Endothelial cell (in vitro differentiated cells): ENCODE measurements around the gene XYLT1. TPM values are rescaled to one million over a fixed set of nuclear protein-coding genes. Genes with fewer than 3 reads are reported as not detected.

Experiments
- DNase-seq: peaks from one replicate; pipeline ENCODE4 v3.0.0; 2021; ENCODE audit warnings: low spot score
- H3K27ac Mint-ChIP-seq: one replicate; pipeline ENCODE4 v1.8.0; 2021; ENCODE audit warnings: mixed read lengths, inconsistent platforms; ENCODE audit not compliant: unreplicated experiment
- H3K27me3 Mint-ChIP-seq: one replicate; pipeline ENCODE4 v1.8.0; 2021; ENCODE audit warnings: mild to moderate bottlenecking, moderate library complexity, mixed read lengths, inconsistent platforms; ENCODE audit not compliant: unreplicated experiment
- H3K36me3 Mint-ChIP-seq: one replicate; pipeline ENCODE4 v1.8.0; 2021; ENCODE audit warnings: mild to moderate bottlenecking, low read depth, mixed read lengths, inconsistent platforms; ENCODE audit not compliant: unreplicated experiment
- H3K4me1 Mint-ChIP-seq: one replicate; pipeline ENCODE4 v1.8.0; 2021; ENCODE audit warnings: mild to moderate bottlenecking, mixed read lengths, inconsistent platforms; ENCODE audit not compliant: unreplicated experiment
- H3K4me3 Mint-ChIP-seq: one replicate; pipeline ENCODE4 v1.8.0; 2021; ENCODE audit warnings: mild to moderate bottlenecking, mixed read lengths, inconsistent platforms; ENCODE audit not compliant: unreplicated experiment
- H3K9me3 Mint-ChIP-seq: one replicate; pipeline ENCODE4 v1.8.0; 2021; ENCODE audit warnings: mixed read lengths, inconsistent platforms; ENCODE audit not compliant: unreplicated experiment
- total RNA-seq: library from RNA; stranded (reverse); fragmentation: NEBNext Ultra II Directional; extraction: Animal tissue kit (Norgen Biotek cat#: 25700); gene quantifications from one replicate; pipeline ENCODE4 v1.2.1, GENCODE V29; 2021; ENCODE audit not compliant: unreplicated experiment
- TF ChIP-seq, protein P1 (sequence below): fragments of 200-600 bp; sonication (generic); IDR thresholded peaks from one replicate; pipeline ENCODE4 v1.5.0; 2021; ENCODE audit warnings: antibody characterized with exemption; ENCODE audit not compliant: unreplicated experiment

XYLT1 gene
- total RNA-seq, 1 donor from 2014 or later, result 11.1 TPM

DNA sequence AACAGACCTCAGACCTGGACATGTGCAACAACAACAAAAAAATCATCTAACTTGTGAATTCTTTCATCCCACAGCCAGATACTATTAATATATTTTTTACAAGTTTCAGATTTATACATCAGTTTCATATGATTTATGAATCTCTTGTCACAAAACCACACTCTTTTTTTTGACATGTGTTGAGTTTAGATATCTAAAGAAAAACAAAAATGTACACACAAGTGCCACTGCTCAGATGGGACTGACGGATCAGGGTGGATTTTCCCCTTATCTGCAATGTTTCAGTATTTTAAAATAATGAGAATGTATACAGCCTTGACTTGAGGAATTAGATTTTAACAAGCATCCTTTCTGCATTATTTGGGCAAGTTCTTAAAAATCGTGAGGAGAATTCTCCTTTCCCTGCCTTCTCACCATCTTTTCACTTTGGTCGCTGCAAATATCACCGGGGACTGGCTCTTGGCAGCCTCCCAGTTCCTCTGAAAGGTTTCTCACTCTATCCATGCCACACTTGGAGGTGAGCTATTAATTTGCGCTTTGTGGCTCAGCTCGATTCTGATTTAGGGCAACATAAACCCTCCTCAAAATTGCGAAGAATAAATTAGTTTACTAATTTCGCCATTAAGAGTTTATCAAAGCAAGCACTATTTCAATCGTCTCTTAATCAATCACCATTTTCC, 225.7 kb downstream of the XYLT1 start:
- Mint-ChIP-seq H3K9me3 (no peaks in the 10 kb centered on the region), H3K27ac (no peak overlapping the region), H3K4me3 (no peak overlapping the region), H3K36me3 (no peaks in the 10 kb centered on the region), H3K4me1 (no peaks in the 10 kb centered on the region), H3K27me3 (no peaks in the 10 kb centered on the region)
- DNase-seq, result no peak
- TF ChIP-seq, protein P1, sequence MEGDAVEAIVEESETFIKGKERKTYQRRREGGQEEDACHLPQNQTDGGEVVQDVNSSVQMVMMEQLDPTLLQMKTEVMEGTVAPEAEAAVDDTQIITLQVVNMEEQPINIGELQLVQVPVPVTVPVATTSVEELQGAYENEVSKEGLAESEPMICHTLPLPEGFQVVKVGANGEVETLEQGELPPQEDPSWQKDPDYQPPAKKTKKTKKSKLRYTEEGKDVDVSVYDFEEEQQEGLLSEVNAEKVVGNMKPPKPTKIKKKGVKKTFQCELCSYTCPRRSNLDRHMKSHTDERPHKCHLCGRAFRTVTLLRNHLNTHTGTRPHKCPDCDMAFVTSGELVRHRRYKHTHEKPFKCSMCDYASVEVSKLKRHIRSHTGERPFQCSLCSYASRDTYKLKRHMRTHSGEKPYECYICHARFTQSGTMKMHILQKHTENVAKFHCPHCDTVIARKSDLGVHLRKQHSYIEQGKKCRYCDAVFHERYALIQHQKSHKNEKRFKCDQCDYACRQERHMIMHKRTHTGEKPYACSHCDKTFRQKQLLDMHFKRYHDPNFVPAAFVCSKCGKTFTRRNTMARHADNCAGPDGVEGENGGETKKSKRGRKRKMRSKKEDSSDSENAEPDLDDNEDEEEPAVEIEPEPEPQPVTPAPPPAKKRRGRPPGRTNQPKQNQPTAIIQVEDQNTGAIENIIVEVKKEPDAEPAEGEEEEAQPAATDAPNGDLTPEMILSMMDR, result no peak

- Mint-ChIP-seq H3K36me3 (no peaks in the 10 kb centered on the region), H3K27ac (no peak overlapping the region), H3K27me3 (peaks cover 6% of the 10 kb centered on the region), H3K4me3 (no peak overlapping the region), H3K9me3 (no peaks in the 10 kb centered on the region), H3K4me1 (no peaks in the 10 kb centered on the region)
- TF ChIP-seq, protein P1, result no peak
- no peak for DNase-seq
These were observed 229.4 kb downstream of the XYLT1 start for GRCh38 chr16:17241264-17241835.

DNA sequence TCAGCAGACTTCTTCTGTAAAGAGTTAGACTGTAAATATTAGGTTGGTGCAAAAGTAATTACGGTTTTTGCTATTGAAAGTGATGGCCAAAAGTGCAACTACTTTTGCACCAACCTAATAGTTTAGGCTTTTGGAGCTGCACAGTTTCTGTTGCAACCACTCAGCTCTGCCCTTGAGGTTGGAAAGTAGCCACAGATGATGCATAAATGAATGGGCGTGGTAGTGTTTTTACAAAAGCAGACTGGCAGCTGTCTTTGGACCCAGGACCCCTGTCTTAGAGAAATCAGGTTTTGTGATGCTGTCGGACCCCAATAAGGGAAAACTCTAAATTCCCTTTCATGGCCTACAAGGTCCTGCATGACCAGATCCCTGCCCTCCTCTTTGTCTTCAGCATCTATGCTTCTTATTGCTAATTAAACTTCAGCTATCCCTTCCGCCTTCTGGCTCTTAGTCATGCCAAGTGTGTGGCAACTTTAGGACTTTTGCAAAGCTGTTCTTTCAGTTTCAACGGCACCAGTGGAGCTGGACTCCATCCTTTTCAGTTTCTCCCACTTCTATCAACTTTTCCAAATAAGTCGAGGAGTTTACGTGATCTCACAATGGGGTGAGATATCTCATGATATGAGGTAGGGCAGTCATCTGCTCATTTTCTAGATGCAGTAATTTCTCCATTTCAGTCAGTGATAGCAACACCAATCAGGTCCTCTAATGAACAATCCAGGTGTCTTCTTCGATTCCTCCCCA, 232.3 kb downstream of the XYLT1 start:
- TF ChIP-seq, protein P1, result no peak

DNA sequence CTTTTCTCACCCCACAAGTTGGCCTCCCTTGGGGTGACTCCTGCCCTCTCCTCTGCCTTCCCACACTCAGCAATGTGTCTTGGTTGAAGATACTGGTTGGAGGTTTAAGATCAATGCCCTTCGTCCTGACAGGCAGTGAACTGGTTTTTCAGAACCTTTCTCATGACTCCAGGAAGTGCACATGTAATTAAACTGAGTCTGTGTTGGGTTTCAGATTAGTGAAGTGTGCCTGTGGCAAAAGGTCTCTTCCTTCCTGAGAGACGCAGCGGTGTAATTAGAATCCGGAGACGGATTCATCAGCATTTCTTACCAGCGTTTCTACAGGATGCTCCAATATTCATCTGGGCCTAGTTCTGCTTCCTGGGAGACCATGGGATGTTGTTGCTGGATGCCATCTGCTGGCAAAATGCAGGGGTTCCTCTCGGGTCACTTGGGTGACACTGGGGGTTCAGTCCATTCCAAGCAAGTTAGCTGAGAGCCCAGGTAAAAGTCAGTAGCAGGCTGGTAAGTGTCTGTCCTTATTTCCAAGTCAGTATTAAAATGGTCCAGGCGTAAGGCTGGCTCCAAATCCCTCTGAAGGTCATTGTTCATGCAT, 233.3 kb downstream of the XYLT1 start:
- no peak for DNase-seq
- Mint-ChIP-seq H3K4me1 (no peaks in the 10 kb centered on the region), H3K9me3 (no peaks in the 10 kb centered on the region), H3K27me3 (peaks cover 6% of the 10 kb centered on the region), H3K27ac (no peak overlapping the region), H3K4me3 (no peak overlapping the region), H3K36me3 (no peaks in the 10 kb centered on the region)
- TF ChIP-seq, protein P1, result no peak

More for the DNA sequence above, 232.3 kb downstream of the XYLT1 start:
- no peaks in the 10 kb centered on the region for H3K36me3 Mint-ChIP-seq
- H3K27ac Mint-ChIP-seq, result no peak overlapping the region
- DNase-seq, result no peak
- no peaks in the 10 kb centered on the region for H3K4me1 Mint-ChIP-seq
- no peaks in the 10 kb centered on the region for H3K9me3 Mint-ChIP-seq
- H3K27me3 Mint-ChIP-seq, result peaks cover 6% of the 10 kb centered on the region
- no peak overlapping the region for H3K4me3 Mint-ChIP-seq
